H1 (cell line): Measurements from ENCODE around the gene PI16.

Experiments
- CTCF ChIP-seq, 3 experiments: IDR thresholded peaks; 1 replicate in 2 of 3; 2 replicates in 1 of 3; pipeline versions ENCODE4 v1.5.1 to v1.6.1; 2011; ENCODE audit warnings: low read length in 3 of 3, mild to moderate bottlenecking in 3 of 3, inconsistent platforms in 2 of 3, low read depth in 1 of 3, moderate library complexity in 1 of 3; ENCODE audit not compliant: insufficient read depth in 1 of 3; ENCODE audit errors: control extremely low read depth in 1 of 3
- EZH2 ChIP-seq: fragments of 200-600 bp; sonication (generic); IDR thresholded peaks from 2 replicates; pipeline ENCODE4 v1.7.1; 2012; ENCODE audit warnings: low read depth, mild to moderate bottlenecking, moderate library complexity, low read length, inconsistent platforms; ENCODE audit not compliant: severe bottlenecking
- RNF2 ChIP-seq: fragments of 200-900, 300-1000 bp; sonication (generic); IDR thresholded peaks from 2 replicates; pipeline ENCODE4 v1.7.1; 2016; ENCODE audit warnings: borderline replicate concordance, low read depth, mild to moderate bottlenecking, antibody characterized with exemption, low read length; ENCODE audit not compliant: poor library complexity, severe bottlenecking; ENCODE audit errors: missing control alignments
- TAF1 ChIP-seq: IDR thresholded peaks from 2 replicates; pipeline ENCODE4 v1.6.1; 2011; ENCODE audit warnings: mild to moderate bottlenecking, low read depth, low read length
- TAF7 ChIP-seq: optimal IDR thresholded peaks from 2 replicates; pipeline ENCODE3; 2011; ENCODE audit warnings: low read depth, mild to moderate bottlenecking, inconsistent platforms, low read length, moderate library complexity, borderline replicate concordance
- USF2 ChIP-seq: IDR thresholded peaks from 2 replicates; pipeline ENCODE4 v1.6.1; 2011; ENCODE audit warnings: low read length, improper control_type of control experiment
- YY1 ChIP-seq: IDR thresholded peaks from 2 replicates; pipeline ENCODE4 v1.6.1; 2011; ENCODE audit warnings: low read depth, mild to moderate bottlenecking, low read length
- ZNF274 ChIP-seq: IDR thresholded peaks from 2 replicates; pipeline ENCODE4 v1.7.0; 2012; ENCODE audit warnings: low read length, borderline replicate concordance; ENCODE audit errors: extremely low read depth

GRCh38 chr6:36914227-36914794, 40.2 kb upstream of the PI16 start:
- TF ChIP-seq CTCF (IDR thresholded peaks at IDR 0.05; ENCODE audit: control extremely low read depth in 1 of 3, insufficient read depth in 1 of 3, low read depth in 1 of 3, low read length in 3 of 3) (peak; percentile 60 to 69 (median 69)), TAF7 (no peak), TAF1 (no peak), ZNF274 (no peak), EZH2 (no peak), YY1 (0 out of 2 replicates have a peak, but pooled peaks have one; percentile 20), RNF2 (no peak), USF2 (no peak)
